Measurements from ENCODE around the gene PPM1F.

- TF ChIP-seq POLR2A (IDR thresholded peaks at IDR 0.05; ENCODE audit: low read length) (no peak), GATA1 (IDR thresholded peaks at IDR 0.05; ENCODE audit: low read depth, low read length) (no peak)
Measured at GRCh38 chr22:21945453-21946261, 7.0 kb downstream of the PPM1F start.
